GM19452 (cell line): Measurements from ENCODE around the gene WDR13.

Experiments used
- ATAC-seq: cut with Tn5 transposase; IDR thresholded peaks from one replicate; pipeline ENCODE4 v1.9.1; 2021; ENCODE audit not compliant: unreplicated experiment

Gene WDR13

GRCh38 chrX:48592971-48593370 is 4.3 kb upstream of the WDR13 start:
- no peak for ATAC-seq

DNA sequence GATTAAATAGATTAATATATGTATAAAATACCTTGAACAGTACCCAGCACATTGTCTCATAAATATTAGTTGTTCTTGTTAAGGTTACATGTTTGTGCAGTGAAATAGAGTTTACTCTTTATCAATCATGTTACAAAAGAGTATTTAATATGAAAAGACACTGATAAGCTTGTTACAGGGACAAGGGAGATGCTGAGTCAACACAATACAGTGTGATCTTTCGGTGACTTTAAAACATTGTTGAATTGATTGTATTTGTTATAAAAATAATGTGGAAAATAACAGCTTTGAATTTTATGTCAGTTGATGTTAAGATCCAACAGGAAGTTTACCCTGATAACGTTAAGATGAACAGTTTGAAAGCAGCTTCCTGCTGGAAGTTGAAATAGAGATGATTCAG is 1.4 kb upstream of the WDR13 start:
- ATAC-seq, result no peak

GRCh38 chrX:48598614-48599013 is 1.3 kb downstream of the WDR13 start:
- no peak for ATAC-seq

GRCh38 chrX:48599341-48599740 is 2.0 kb downstream of the WDR13 start:
- ATAC-seq, result no peak

GRCh38 chrX:48600226-48600625 is 2.9 kb downstream of the WDR13 start:
- no peak for ATAC-seq

GRCh38 chrX:48601741-48602394 is 4.6 kb downstream of the WDR13 start:
- ATAC-seq, result no peak

DNA sequence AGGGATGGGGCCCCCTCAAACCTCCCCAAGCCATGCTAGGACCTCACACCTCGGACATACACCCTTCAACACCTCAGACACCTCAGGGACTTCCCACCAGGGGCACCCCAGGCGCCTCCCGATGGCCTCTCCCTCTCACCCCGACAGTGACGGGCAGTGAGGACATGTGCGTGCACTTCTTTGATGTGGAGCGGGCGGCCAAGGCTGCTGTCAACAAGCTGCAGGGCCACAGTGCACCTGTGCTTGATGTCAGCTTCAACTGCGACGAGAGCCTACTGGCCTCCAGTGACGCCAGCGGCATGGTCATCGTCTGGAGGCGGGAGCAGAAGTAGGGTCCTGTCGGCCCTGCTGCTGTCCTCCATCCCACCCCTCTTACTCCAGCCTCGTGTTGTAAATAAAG is 7.4 kb downstream of the WDR13 start:
- no peak for ATAC-seq

- no peak for ATAC-seq
Measured at GRCh38 chrX:48606091-48606490, 8.8 kb downstream of the WDR13 start.

- ATAC-seq, result no peak
Measured at GRCh38 chrX:48611703-48612102, 14.4 kb downstream of the WDR13 start.

GRCh38 chrX:48613502-48614160 is 16.3 kb downstream of the WDR13 start:
- ATAC-seq, result no peak

DNA sequence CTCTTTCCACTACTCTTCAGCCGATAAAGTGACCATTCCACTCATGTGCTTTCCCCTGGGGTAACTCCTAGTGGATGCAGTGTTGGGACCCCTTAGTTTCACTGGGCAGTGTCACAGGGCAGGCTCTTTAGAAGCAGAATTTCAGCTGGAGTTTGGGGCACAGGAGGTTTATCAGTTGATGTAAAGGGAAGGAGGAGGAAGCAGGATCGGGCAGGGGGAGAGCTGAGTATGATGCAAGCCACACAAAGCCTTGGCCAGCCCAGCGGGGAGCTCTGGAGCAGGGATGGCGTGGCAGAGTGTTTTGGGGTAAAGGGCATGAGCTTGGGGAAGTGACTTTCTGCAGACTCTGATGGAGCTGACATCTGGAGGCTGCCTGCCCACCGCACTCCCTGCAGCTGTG is 19.3 kb downstream of the WDR13 start:
- no peak for ATAC-seq

- no peak for ATAC-seq
Measured at GRCh38 chrX:48617542-48618340, 20.4 kb downstream of the WDR13 start.

- no peak for ATAC-seq
Measured at GRCh38 chrX:48626401-48627298, 29.4 kb downstream of the WDR13 start.

- peak; percentile 81 for ATAC-seq
Measured at GRCh38 chrX:48631376-48632090, 34.2 kb downstream of the WDR13 start.

DNA sequence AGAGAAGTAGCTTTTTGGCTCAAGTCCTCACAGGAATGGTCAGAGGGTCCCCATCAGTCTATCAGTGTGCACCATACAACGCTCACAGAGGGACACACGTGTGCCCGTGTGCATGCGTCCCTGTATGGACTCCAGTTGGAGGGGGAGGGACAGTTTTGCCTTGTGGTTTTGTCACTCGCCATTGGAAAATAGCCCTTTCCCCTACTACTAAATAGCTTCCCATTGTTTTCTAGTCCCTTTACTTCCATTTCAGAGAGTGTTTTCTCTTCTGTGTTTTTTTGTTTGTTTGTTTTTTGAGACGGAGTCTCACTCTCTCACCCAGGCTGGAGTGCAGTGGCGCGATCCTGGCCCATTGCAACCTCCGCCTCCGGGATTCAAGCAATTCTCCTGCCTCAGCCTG is 34.9 kb downstream of the WDR13 start:
- ATAC-seq, result no peak

DNA sequence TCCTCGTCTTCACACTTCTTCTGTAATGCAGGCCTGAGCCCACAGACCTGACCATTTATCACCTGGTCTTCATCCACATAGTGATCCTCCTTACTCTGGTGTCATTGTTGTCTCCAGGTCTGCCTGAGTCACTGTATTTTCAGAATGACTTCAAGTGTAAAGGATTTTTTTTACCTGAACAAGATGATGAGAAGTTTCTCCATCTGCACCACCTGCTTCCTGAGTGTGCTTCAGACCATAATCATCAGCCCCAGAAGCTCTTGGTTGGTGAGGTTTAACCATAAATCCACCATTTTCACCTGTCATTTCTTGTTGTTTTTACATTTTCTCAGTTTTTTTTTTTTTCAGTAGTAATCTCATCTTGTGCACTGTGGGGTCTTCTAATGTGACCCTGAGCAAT is 39.0 kb downstream of the WDR13 start:
- ATAC-seq, result no peak

GRCh38 chrX:48636776-48637175 is 39.5 kb downstream of the WDR13 start:
- ATAC-seq, result no peak

GRCh38 chrX:48645669-48646068 is 48.4 kb downstream of the WDR13 start:
- ATAC-seq, result no peak

DNA sequence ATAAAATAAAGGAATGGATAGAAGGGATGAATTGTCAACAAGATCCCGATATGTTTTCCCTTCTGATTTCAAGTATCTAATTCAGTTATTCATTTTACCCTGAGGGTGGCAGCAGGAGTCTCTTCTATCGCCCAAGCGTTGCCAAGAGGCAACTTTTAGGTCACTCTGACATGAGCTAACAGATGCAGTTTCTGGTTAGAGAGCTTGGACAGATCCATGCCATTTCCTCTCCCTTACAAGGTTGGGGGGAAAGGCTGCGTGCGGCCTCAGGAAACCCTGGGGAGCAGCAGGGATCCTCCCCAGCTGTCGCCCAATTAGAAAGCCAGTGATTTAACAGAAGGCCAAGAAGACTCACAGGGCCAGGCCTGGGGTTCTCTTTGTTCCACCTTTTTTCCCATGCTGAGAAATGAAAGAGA is 51.1 kb downstream of the WDR13 start:
- ATAC-seq, result no peak

DNA sequence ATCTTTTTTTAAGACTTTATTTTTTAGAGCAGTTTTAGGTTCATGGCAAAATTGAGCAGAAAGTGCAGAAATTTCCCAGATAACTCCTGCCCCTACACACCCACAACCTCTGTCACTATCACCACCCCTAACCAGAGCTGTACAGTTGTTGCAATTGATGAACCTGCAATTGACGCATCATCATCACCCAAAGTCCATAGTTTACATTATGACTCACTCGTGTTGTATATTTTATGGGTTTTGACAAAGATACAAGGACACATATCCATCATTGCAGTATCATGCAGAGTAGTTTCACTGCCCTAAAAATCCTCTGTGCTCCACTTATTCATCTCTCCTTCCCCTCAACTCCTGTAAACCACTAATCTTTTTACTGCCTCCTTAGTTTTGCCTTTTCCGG is 51.8 kb downstream of the WDR13 start:
- no peak for ATAC-seq
